Mesothelial cell of epicardium (in vitro differentiated cells): ENCODE measurements around the gene SLC22A13. TPM values are rescaled to one million over a fixed set of nuclear protein-coding genes. Genes with fewer than 3 reads are reported as not detected.

ENCODE experiments used
- DNase-seq, 2 experiments: peaks; one replicate each; pipeline ENCODE4 v3.0.0; 2021; ENCODE audit warnings: low spot score in 2 of 2; ENCODE audit not compliant: unreplicated experiment in 2 of 2
- H3K27ac Mint-ChIP-seq: 2 replicates; pipeline ENCODE4 v1.8.0; 2021; ENCODE audit warnings: mixed read lengths
- H3K27me3 Mint-ChIP-seq: 2 replicates; pipeline ENCODE4 v1.8.0; 2021; ENCODE audit warnings: low read depth, mixed read lengths
- H3K36me3 Mint-ChIP-seq: 2 replicates; pipeline ENCODE4 v1.8.0; 2021; ENCODE audit warnings: mixed read lengths
- H3K4me1 Mint-ChIP-seq: 2 replicates; pipeline ENCODE4 v1.8.0; 2021; ENCODE audit warnings: mixed read lengths
- H3K4me3 Mint-ChIP-seq: 2 replicates; pipeline ENCODE4 v1.8.0; 2021; ENCODE audit warnings: mild to moderate bottlenecking, moderate library complexity, mixed read lengths
- H3K9me3 Mint-ChIP-seq: 2 replicates; pipeline ENCODE4 v1.8.0; 2021; ENCODE audit warnings: mixed read lengths
- total RNA-seq: library from RNA; stranded (reverse); gene quantifications from 3 replicates; pipeline ENCODE4 v1.2.1, GENCODE V29; 2021
- TF ChIP-seq, protein P1 (sequence below): fragments of 200-600 bp; sonication (generic); IDR thresholded peaks from one replicate; pipeline ENCODE4 v1.5.0; 2021; ENCODE audit warnings: antibody characterized with exemption; ENCODE audit not compliant: unreplicated experiment

Gene SLC22A13
- total RNA-seq, 1 donor from 2014 or later = 0.85 TPM

DNA sequence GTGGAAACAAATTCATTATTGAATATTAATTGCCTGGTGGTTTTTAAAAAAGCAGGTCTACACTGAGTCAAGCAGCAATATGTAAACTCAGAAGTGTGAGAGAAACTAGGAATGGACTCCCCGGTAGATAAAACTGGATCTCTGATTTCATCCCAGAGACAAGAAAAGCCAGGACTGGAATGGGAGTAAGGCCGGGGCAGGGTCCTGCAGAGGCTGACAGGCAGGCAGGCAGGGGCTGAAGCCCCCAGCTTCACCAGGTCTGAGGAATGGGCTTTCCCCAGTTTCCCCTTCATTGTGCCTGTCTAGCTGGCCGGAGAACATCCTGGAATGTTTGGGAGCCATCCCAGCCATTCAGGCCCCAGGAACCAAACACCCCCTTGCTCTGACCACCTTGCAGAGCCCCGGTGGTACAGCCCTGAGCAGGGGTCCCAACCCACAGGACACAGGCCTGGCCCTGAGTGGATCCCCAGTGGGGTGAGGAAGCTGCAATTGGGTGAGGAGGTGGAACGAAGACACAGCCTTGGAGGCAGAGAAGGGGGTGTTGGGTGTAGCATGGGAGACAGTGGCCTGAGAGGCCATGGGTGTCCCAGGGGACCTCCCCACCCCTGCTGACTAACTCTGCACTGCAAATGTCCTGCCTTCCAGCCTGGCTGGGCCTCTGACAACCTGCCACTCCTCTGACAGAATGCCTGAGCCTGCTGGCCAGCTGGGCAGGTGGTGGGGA is 49.3 kb downstream of the SLC22A13 start:
- Mint-ChIP-seq H3K4me3 (no peak overlapping the region), H3K4me1 (no peaks in the 10 kb centered on the region), H3K9me3 (no peaks in the 10 kb centered on the region), H3K27ac (no peak overlapping the region), H3K36me3 (no peaks in the 10 kb centered on the region), H3K27me3 (peaks cover 7% of the 10 kb centered on the region)
- TF ChIP-seq, protein P1, sequence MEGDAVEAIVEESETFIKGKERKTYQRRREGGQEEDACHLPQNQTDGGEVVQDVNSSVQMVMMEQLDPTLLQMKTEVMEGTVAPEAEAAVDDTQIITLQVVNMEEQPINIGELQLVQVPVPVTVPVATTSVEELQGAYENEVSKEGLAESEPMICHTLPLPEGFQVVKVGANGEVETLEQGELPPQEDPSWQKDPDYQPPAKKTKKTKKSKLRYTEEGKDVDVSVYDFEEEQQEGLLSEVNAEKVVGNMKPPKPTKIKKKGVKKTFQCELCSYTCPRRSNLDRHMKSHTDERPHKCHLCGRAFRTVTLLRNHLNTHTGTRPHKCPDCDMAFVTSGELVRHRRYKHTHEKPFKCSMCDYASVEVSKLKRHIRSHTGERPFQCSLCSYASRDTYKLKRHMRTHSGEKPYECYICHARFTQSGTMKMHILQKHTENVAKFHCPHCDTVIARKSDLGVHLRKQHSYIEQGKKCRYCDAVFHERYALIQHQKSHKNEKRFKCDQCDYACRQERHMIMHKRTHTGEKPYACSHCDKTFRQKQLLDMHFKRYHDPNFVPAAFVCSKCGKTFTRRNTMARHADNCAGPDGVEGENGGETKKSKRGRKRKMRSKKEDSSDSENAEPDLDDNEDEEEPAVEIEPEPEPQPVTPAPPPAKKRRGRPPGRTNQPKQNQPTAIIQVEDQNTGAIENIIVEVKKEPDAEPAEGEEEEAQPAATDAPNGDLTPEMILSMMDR = no peak
- no peak for DNase-seq

DNA sequence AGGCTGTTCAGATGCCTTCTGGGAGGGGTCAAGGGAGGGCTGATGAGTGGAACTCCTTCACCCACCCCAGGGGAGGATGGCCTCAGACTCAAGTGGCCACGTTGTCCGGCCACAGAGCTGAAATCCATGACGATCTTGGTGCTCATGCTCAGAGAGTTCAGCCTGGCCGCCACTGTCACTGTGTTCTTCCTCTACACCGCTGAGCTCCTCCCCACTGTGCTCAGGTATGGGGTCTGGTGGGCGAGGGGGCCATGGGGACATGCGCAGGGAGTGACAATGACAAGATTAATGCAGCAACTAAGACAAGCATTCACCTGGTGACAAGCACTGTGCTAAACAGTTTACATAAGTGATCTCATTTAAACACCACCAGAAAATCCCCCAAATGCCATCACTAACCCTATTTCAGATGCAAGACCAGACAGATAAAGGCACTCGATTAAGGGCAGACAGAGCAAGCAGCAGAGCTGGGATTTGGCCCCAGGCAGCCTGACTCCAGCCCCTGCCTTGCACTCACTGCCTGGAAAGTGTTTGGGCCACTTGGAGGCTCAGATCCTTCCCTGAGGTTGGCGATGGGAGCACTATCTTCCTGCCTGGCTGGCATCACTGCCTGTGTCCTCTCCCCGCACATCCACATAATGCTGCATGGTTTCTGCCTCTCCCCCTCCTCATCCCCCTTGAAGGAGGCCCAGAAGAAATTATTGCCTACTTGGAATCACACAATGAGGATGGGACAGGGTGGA is 50.0 kb downstream of the SLC22A13 start:
- no peaks in the 10 kb centered on the region for H3K9me3 Mint-ChIP-seq
- H3K27me3 Mint-ChIP-seq = peaks cover 2% of the 10 kb centered on the region
- no peak overlapping the region for H3K4me3 Mint-ChIP-seq
- no peak for DNase-seq
- TF ChIP-seq, protein P1 = no peak
- H3K36me3 Mint-ChIP-seq = no peaks in the 10 kb centered on the region
- no peaks in the 10 kb centered on the region for H3K4me1 Mint-ChIP-seq
- no peak overlapping the region for H3K27ac Mint-ChIP-seq

DNA sequence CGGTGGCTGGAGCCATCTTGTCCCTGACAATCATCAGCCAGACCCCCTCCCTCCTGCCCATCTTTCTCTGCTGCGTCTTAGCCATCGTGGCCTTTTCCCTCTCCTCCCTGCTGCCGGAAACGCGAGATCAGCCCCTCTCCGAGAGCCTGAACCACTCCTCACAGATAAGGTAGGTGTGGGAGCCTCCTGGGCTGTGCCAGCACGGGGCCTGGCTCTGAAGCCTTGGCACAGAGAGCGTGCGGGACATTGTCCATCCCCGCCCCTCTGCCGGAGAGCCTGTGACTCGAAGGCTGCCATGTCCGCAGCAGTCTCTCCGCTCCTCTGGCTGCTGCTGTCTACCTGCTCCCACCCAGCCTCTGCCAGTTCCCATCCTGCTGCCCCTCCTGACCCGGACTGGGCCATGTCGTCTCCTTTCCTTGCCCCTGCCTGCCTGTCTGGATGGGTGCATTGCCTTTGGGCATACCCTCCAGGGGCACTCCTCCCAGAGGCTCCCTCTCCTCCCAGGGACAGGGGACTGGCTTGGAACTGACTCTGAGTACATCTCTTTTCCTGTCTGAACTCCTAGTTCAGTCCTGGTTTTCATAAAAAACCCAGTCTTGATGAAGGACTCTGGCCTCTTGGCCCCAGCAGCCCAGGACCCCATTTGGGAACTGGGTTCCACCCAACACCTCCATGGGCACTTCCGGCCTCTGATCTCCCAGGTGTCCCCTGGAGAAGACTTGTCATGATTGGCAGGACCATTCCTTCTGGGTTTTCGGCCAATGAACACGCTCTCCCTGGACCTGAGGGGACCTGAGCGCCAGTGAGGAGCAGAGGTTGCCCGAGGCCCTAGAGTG is 51.0 kb downstream of the SLC22A13 start:
- no peak for DNase-seq
- H3K4me1 Mint-ChIP-seq = no peaks in the 10 kb centered on the region
- TF ChIP-seq, protein P1 = no peak
- H3K27me3 Mint-ChIP-seq = no peaks in the 10 kb centered on the region
- peaks cover 4% of the 10 kb centered on the region for H3K9me3 Mint-ChIP-seq
- H3K36me3 Mint-ChIP-seq = no peaks in the 10 kb centered on the region
- no peak overlapping the region for H3K27ac Mint-ChIP-seq
- H3K4me3 Mint-ChIP-seq = no peak overlapping the region

DNA sequence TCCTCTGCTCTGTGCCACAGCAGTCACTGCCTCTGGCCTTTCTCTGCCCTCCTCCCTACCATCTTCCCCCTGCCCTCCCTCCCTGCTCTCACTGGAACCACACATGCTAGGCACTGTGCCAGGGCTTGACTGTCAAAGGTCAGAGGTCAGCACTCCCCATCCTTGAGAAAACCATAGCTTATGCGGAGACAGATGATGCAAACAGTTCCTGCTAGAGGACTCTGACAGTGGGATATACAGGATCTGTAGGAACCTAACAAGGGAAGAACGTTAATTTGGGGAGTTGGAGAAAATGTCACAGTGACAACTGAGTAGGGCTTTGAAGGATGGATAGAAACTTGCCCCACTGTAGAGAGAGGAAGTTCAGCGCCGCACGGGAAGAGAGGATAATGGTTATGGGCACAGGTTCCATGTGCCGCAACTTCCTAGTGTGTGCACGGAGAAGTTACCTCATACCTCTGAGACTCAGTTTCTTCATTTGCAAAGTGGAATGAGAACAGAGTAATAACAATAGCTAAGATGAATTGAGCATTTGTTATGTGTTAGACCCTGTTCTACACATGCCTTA is 51.7 kb downstream of the SLC22A13 start:
- no peak overlapping the region for H3K27ac Mint-ChIP-seq
- no peak for DNase-seq
- H3K4me3 Mint-ChIP-seq = no peak overlapping the region
- H3K36me3 Mint-ChIP-seq = no peaks in the 10 kb centered on the region
- no peaks in the 10 kb centered on the region for H3K27me3 Mint-ChIP-seq
- H3K9me3 Mint-ChIP-seq = peaks cover 4% of the 10 kb centered on the region
- TF ChIP-seq, protein P1 = no peak
- no peaks in the 10 kb centered on the region for H3K4me1 Mint-ChIP-seq
